HepG2 (cell line): Measurements from ENCODE around the gene AP4S1. TPM values are rescaled to one million over a fixed set of nuclear protein-coding genes. Genes with fewer than 3 reads are reported as not detected.
A peak's percentile ranks its signal among the peaks of the same experiment; 100 is the strongest.

Experiments used
- ETV5 ChIP-seq: IDR thresholded peaks from 2 replicates; pipeline ENCODE4 v1.6.1; 2018; ENCODE audit warnings: missing biosample characterization, missing genetic modification reagents, inconsistent platforms, borderline replicate concordance
- HNRNPK ChIP-seq: fragments of 200-400 bp; formaldehyde crosslinking; IDR thresholded peaks from 2 replicates; pipeline ENCODE4 v1.6.1; 2018; ENCODE audit warnings: low read length, low read depth, moderate library complexity, mild to moderate bottlenecking; ENCODE audit not compliant: poor library complexity, severe bottlenecking
- KDM1A ChIP-seq: IDR thresholded peaks from 2 replicates; pipeline ENCODE4 v1.6.1; 2016; ENCODE audit warnings: missing compliant biosample characterization
- KDM5B ChIP-seq: sonication (generic); formaldehyde crosslinking; IDR thresholded peaks from 2 replicates; pipeline ENCODE4 v1.4.0; 2020; ENCODE audit warnings: missing genetic modification reagents, mild to moderate bottlenecking, borderline replicate concordance
- NR2C2 ChIP-seq: sonication (generic); formaldehyde crosslinking; IDR thresholded peaks from 2 replicates; pipeline ENCODE4 v1.4.0; 2020; ENCODE audit warnings: missing genetic modification reagents, mild to moderate bottlenecking, moderate library complexity, borderline replicate concordance
- NR2F2 ChIP-seq: IDR thresholded peaks from 2 replicates; pipeline ENCODE4 v1.6.1; 2012; ENCODE audit warnings: low read depth, inconsistent platforms, borderline replicate concordance
- ZBTB26 ChIP-seq: IDR thresholded peaks from 2 replicates; pipeline ENCODE4 v1.6.1; 2016; ENCODE audit warnings: missing compliant biosample characterization, missing genetic modification reagents, borderline replicate concordance
- ZFP90 ChIP-seq: sonication (generic); formaldehyde crosslinking; IDR thresholded peaks from 2 replicates; pipeline ENCODE4 v1.8.0; 2022; ENCODE audit warnings: missing genetic modification reagents, mild to moderate bottlenecking, inconsistent platforms, borderline replicate concordance
- ZNF160 ChIP-seq: sonication (generic); formaldehyde crosslinking; IDR thresholded peaks from 2 replicates; pipeline ENCODE4 v1.8.0; 2022; ENCODE audit warnings: mild to moderate bottlenecking, inconsistent platforms, missing genetic modification reagents
- ZNF318 ChIP-seq: sonication (generic); formaldehyde crosslinking; IDR thresholded peaks from 2 replicates; pipeline ENCODE4 v1.4.0; 2020; ENCODE audit warnings: mild to moderate bottlenecking, missing genetic modification reagents
- ZNF496 ChIP-seq: sonication (generic); formaldehyde crosslinking; IDR thresholded peaks from 2 replicates; pipeline ENCODE4 v1.8.1; 2023; ENCODE audit warnings: mild to moderate bottlenecking, moderate library complexity, missing genetic modification reagents; ENCODE audit not compliant: insufficient replicate concordance
- ZNF530 ChIP-seq: sonication (generic); formaldehyde crosslinking; IDR thresholded peaks from 2 replicates; pipeline ENCODE4 v1.5.0; 2020; ENCODE audit warnings: low read depth, mild to moderate bottlenecking, missing genetic modification reagents
- ZNF747 ChIP-seq: sonication (generic); formaldehyde crosslinking; IDR thresholded peaks from 2 replicates; pipeline ENCODE4 v1.8.1; 2023; ENCODE audit warnings: missing genetic modification reagents, mild to moderate bottlenecking, borderline replicate concordance
- polyA plus RNA-seq, 8 experiments: library from polyadenylated mRNA; depleted of rRNA in 3 of 8; stranded (reverse) in 7 of 8; unstranded in 1 of 8; fragments of >200 nt; fragmentation: Illumina TruSeq in 4 of 8; extraction: Trizol in 4 of 8; gene quantifications; 2 replicates each; pipeline versions ENCODE4 v1.2.1 to v1.2.3, GENCODE V29; 2011 to 2016; ENCODE audit warnings: low read depth in 4 of 8, missing spikeins in 1 of 8, mixed read lengths in 1 of 8; ENCODE audit not compliant: insufficient read depth in 1 of 8
- total RNA-seq, 5 experiments: library from RNA; depleted of rRNA; stranded (reverse); fragments of >200 nt; fragmentation: Illumina TruSeq; extraction: Trizol; gene quantifications; 2 replicates each; pipeline ENCODE4 v1.2.3, GENCODE V29; 2016; ENCODE audit warnings: low read depth in 1 of 5
- TF ChIP-seq, protein P1 (sequence below): sonication (generic); formaldehyde crosslinking; IDR thresholded peaks from 2 replicates; pipeline ENCODE4 v1.5.0; 2020; ENCODE audit warnings: missing genetic modification reagents
- TF ChIP-seq, protein P2 (sequence below): sonication (generic); formaldehyde crosslinking; IDR thresholded peaks from 2 replicates; pipeline ENCODE4 v1.5.0; 2020; ENCODE audit warnings: missing genetic modification reagents

Gene AP4S1
- total and polyA plus RNA-seq, 2 of the 13 experiments (the other 11 are each of a cell fraction or from before 2014, with no cell fraction given) = 3.9 to 21.1 TPM

GRCh38 chr14:31025367-31026076 lies at the start of gene AP4S1 (continued):
- TF ChIP-seq ZNF318 (peak; percentile 73; the same call in 1 of the 2 replicates), ZFP90 (peak; percentile 82), ETV5 (CRISPR knock-in tag) (peak; percentile 57; the same call in 1 of the 2 replicates), ZNF496 (CRISPR knock-in tag) (no peak), ZBTB26 (CRISPR knock-in tag) (peak; percentile 86; the same call in 1 of the 2 replicates), ZNF747 (0 out of 2 replicates have a peak, but pooled peaks have one; percentile 74), KDM1A (no peak), KDM5B (CRISPR knock-in tag) (peak; percentile 97; the same call in 1 of the 2 replicates), ZNF530 (CRISPR knock-in tag) (no peak), HNRNPK (no peak), NR2F2 (no peak), NR2C2 (peak; percentile 15), ZNF160 (peak; percentile 52)
- TF ChIP-seq, protein P1, sequence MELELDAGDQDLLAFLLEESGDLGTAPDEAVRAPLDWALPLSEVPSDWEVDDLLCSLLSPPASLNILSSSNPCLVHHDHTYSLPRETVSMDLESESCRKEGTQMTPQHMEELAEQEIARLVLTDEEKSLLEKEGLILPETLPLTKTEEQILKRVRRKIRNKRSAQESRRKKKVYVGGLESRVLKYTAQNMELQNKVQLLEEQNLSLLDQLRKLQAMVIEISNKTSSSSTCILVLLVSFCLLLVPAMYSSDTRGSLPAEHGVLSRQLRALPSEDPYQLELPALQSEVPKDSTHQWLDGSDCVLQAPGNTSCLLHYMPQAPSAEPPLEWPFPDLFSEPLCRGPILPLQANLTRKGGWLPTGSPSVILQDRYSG = peak; percentile 76; the same call in 1 of the 2 replicates
- TF ChIP-seq, protein P2, sequence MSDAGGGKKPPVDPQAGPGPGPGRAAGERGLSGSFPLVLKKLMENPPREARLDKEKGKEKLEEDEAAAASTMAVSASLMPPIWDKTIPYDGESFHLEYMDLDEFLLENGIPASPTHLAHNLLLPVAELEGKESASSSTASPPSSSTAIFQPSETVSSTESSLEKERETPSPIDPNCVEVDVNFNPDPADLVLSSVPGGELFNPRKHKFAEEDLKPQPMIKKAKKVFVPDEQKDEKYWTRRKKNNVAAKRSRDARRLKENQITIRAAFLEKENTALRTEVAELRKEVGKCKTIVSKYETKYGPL (CRISPR knock-in tag) = peak; percentile 46; the same call in 1 of the 2 replicates
